GM21360 (cell line): Measurements from ENCODE around the gene ABCC6.

ENCODE experiments used
- ATAC-seq: cut with Tn5 transposase; IDR thresholded peaks from one replicate; pipeline ENCODE4 v1.9.1; 2021; ENCODE audit warnings: mild to moderate bottlenecking, moderate library complexity; ENCODE audit not compliant: unreplicated experiment

The ABCC6 gene

GRCh38 chr16:16143931-16144330 is 79.4 kb downstream of the ABCC6 start:
- no peak for ATAC-seq

GRCh38 chr16:16143038-16143763 is 80.1 kb downstream of the ABCC6 start:
- ATAC-seq, result no peak

GRCh38 chr16:16141784-16142396 is 81.4 kb downstream of the ABCC6 start:
- ATAC-seq, result no peak

GRCh38 chr16:16141141-16141540 is 82.2 kb downstream of the ABCC6 start:
- no peak for ATAC-seq

- no peak for ATAC-seq
Measured at GRCh38 chr16:16140537-16140936, 82.8 kb downstream of the ABCC6 start.

GRCh38 chr16:16139806-16140205 is 83.5 kb downstream of the ABCC6 start:
- ATAC-seq, result no peak

- no peak for ATAC-seq
Measured at GRCh38 chr16:16139061-16139460, 84.2 kb downstream of the ABCC6 start.

- no peak for ATAC-seq
Measured at GRCh38 chr16:16138034-16138635, 85.2 kb downstream of the ABCC6 start.

GRCh38 chr16:16137110-16137509 is 86.2 kb downstream of the ABCC6 start:
- no peak for ATAC-seq

GRCh38 chr16:16136588-16136987 is 86.7 kb downstream of the ABCC6 start:
- ATAC-seq, result no peak

GRCh38 chr16:16133943-16134604 is 89.2 kb downstream of the ABCC6 start:
- ATAC-seq, result no peak

- no peak for ATAC-seq
Measured at GRCh38 chr16:16131659-16132058, 91.6 kb downstream of the ABCC6 start.

GRCh38 chr16:16131204-16131603 is 92.1 kb downstream of the ABCC6 start:
- ATAC-seq, result no peak

- ATAC-seq, result no peak
Measured at GRCh38 chr16:16127469-16128116, 95.7 kb downstream of the ABCC6 start.

GRCh38 chr16:16126896-16127295 is 96.4 kb downstream of the ABCC6 start:
- no peak for ATAC-seq

GRCh38 chr16:16124974-16125373 is 98.3 kb downstream of the ABCC6 start:
- ATAC-seq, result no peak

- ATAC-seq, result no peak
Measured at GRCh38 chr16:16124438-16124837, 98.9 kb downstream of the ABCC6 start.

- no peak for ATAC-seq
Measured at GRCh38 chr16:16122264-16122663, 101.0 kb downstream of the ABCC6 start.

- no peak for ATAC-seq
Measured at GRCh38 chr16:16121185-16121727, 102.0 kb downstream of the ABCC6 start.

- no peak for ATAC-seq
Measured at GRCh38 chr16:16120382-16121184, 102.7 kb downstream of the ABCC6 start.
